ENCODE measurements around the gene CFAP20.

CFAP20 gene

GRCh38 chr16:58129097-58129936 lies at the start of gene CFAP20:
Gene CFAP20 (minus strand): TSS chr16:58129381. CDS start chr16:58129115, 266 bp downstream.
- peak; percentile 58 for DNase-seq

- no peak for DNase-seq
Observed at GRCh38 chr16:58177353-58177710, 48.2 kb upstream of the CFAP20 start.

- no peak for DNase-seq
Observed at GRCh38 chr16:58176608-58177352, 47.6 kb upstream of the CFAP20 start.

- no peak for DNase-seq
Observed at GRCh38 chr16:58170223-58170622, 41.0 kb upstream of the CFAP20 start.

GRCh38 chr16:58160855-58161254 lies 31.7 kb upstream of the CFAP20 start:
- no peak for DNase-seq

- DNase-seq: no peak
Observed at GRCh38 chr16:58158725-58159124, 29.5 kb upstream of the CFAP20 start.

GRCh38 chr16:58157951-58158540 lies 28.9 kb upstream of the CFAP20 start:
- no peak for DNase-seq

GRCh38 chr16:58157239-58157638 lies 28.1 kb upstream of the CFAP20 start:
- DNase-seq: no peak

GRCh38 chr16:58155839-58156238 lies 26.7 kb upstream of the CFAP20 start:
- no peak for DNase-seq

- DNase-seq: no peak
Observed at GRCh38 chr16:58154345-58154744, 25.2 kb upstream of the CFAP20 start.

- no peak for DNase-seq
Observed at GRCh38 chr16:58152246-58152868, 23.2 kb upstream of the CFAP20 start.

- DNase-seq: no peak
Observed at GRCh38 chr16:58148526-58148925, 19.3 kb upstream of the CFAP20 start.

GRCh38 chr16:58148099-58148498 lies 18.9 kb upstream of the CFAP20 start:
- DNase-seq: no peak

- DNase-seq: no peak
Observed at GRCh38 chr16:58138852-58139251, 9.7 kb upstream of the CFAP20 start.

- no peak for DNase-seq
Observed at GRCh38 chr16:58137581-58137980, 8.4 kb upstream of the CFAP20 start.

- DNase-seq: no peak
Observed at GRCh38 chr16:58128711-58129096, 477 bp downstream of the CFAP20 start.

- DNase-seq: no peak
Observed at GRCh38 chr16:58128181-58128631, 975 bp downstream of the CFAP20 start.

GRCh38 chr16:58127634-58128033 lies 1.5 kb downstream of the CFAP20 start:
- no peak for DNase-seq

GRCh38 chr16:58127033-58127556 lies 2.1 kb downstream of the CFAP20 start:
- no peak for DNase-seq

- no peak for DNase-seq
Observed at GRCh38 chr16:58126451-58126961, 2.7 kb downstream of the CFAP20 start.

- DNase-seq: no peak
Observed at GRCh38 chr16:58125781-58126335, 3.3 kb downstream of the CFAP20 start.

- DNase-seq: no peak
Observed at GRCh38 chr16:58125041-58125440, 4.1 kb downstream of the CFAP20 start.

GRCh38 chr16:58124601-58124915 lies 4.6 kb downstream of the CFAP20 start:
- DNase-seq: no peak
